Endothelial cell (in vitro differentiated cells): ENCODE measurements around the gene RUNDC3A. TPM values are rescaled to one million over a fixed set of nuclear protein-coding genes. Genes with fewer than 3 reads are reported as not detected.

Source experiments
- DNase-seq: peaks from one replicate; pipeline ENCODE4 v3.0.0; 2021; ENCODE audit warnings: low spot score
- H3K27ac Mint-ChIP-seq: one replicate; pipeline ENCODE4 v1.8.0; 2021; ENCODE audit warnings: mixed read lengths, inconsistent platforms; ENCODE audit not compliant: unreplicated experiment
- H3K27me3 Mint-ChIP-seq: one replicate; pipeline ENCODE4 v1.8.0; 2021; ENCODE audit warnings: mild to moderate bottlenecking, moderate library complexity, mixed read lengths, inconsistent platforms; ENCODE audit not compliant: unreplicated experiment
- H3K36me3 Mint-ChIP-seq: one replicate; pipeline ENCODE4 v1.8.0; 2021; ENCODE audit warnings: mild to moderate bottlenecking, low read depth, mixed read lengths, inconsistent platforms; ENCODE audit not compliant: unreplicated experiment
- H3K4me1 Mint-ChIP-seq: one replicate; pipeline ENCODE4 v1.8.0; 2021; ENCODE audit warnings: mild to moderate bottlenecking, mixed read lengths, inconsistent platforms; ENCODE audit not compliant: unreplicated experiment
- H3K4me3 Mint-ChIP-seq: one replicate; pipeline ENCODE4 v1.8.0; 2021; ENCODE audit warnings: mild to moderate bottlenecking, mixed read lengths, inconsistent platforms; ENCODE audit not compliant: unreplicated experiment
- H3K9me3 Mint-ChIP-seq: one replicate; pipeline ENCODE4 v1.8.0; 2021; ENCODE audit warnings: mixed read lengths, inconsistent platforms; ENCODE audit not compliant: unreplicated experiment
- total RNA-seq: library from RNA; stranded (reverse); fragmentation: NEBNext Ultra II Directional; extraction: Animal tissue kit (Norgen Biotek cat#: 25700); gene quantifications from one replicate; pipeline ENCODE4 v1.2.1, GENCODE V29; 2021; ENCODE audit not compliant: unreplicated experiment
- TF ChIP-seq, protein P1 (sequence below): fragments of 200-600 bp; sonication (generic); IDR thresholded peaks from one replicate; pipeline ENCODE4 v1.5.0; 2021; ENCODE audit warnings: antibody characterized with exemption; ENCODE audit not compliant: unreplicated experiment

Gene RUNDC3A
- total RNA-seq, 1 donor from 2014 or later, result 0.82 TPM

DNA sequence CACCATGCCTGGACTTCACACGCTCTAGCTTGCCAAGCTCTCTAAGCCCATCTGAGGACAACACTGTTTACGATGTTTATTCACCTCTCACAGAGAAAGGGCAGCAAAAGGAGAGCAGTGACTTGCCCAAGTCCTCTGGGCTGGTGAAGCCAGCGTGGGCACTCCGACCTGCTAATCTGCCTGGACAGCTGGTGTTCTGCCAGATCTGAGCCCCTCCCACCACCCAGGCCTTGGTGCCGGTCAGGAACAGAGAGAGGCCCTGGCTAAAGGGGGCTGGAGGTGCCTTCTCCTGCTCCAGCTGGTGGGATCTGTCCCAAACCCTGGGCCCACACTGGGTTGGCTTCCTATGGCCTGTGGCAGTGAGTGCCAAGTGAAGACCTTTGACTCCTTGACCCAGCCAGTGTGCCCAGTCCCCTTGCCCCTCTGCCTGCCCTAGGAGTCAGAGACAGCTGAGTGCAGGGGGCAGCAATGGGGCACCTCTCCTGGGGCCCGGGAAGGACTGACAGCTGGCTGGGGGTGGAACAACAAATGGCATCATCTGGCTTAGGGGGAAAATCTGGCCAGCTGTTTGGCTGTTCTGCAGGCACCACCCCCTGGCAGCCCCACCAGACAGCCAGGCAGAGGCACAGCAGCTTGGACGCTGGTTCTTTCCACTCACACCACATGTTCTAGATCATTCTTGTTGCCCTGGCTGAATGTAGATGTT, 38.7 kb upstream of the RUNDC3A start:
- H3K36me3 Mint-ChIP-seq, result no peaks in the 10 kb centered on the region
- peaks cover 5% of the 10 kb centered on the region for H3K27me3 Mint-ChIP-seq
- no peak overlapping the region for H3K4me3 Mint-ChIP-seq
- no peaks in the 10 kb centered on the region for H3K9me3 Mint-ChIP-seq
- H3K27ac Mint-ChIP-seq, result no peak overlapping the region
- no peak for DNase-seq
- peaks cover 4% of the 10 kb centered on the region for H3K4me1 Mint-ChIP-seq
- TF ChIP-seq, protein P1, sequence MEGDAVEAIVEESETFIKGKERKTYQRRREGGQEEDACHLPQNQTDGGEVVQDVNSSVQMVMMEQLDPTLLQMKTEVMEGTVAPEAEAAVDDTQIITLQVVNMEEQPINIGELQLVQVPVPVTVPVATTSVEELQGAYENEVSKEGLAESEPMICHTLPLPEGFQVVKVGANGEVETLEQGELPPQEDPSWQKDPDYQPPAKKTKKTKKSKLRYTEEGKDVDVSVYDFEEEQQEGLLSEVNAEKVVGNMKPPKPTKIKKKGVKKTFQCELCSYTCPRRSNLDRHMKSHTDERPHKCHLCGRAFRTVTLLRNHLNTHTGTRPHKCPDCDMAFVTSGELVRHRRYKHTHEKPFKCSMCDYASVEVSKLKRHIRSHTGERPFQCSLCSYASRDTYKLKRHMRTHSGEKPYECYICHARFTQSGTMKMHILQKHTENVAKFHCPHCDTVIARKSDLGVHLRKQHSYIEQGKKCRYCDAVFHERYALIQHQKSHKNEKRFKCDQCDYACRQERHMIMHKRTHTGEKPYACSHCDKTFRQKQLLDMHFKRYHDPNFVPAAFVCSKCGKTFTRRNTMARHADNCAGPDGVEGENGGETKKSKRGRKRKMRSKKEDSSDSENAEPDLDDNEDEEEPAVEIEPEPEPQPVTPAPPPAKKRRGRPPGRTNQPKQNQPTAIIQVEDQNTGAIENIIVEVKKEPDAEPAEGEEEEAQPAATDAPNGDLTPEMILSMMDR, result no peak

DNA sequence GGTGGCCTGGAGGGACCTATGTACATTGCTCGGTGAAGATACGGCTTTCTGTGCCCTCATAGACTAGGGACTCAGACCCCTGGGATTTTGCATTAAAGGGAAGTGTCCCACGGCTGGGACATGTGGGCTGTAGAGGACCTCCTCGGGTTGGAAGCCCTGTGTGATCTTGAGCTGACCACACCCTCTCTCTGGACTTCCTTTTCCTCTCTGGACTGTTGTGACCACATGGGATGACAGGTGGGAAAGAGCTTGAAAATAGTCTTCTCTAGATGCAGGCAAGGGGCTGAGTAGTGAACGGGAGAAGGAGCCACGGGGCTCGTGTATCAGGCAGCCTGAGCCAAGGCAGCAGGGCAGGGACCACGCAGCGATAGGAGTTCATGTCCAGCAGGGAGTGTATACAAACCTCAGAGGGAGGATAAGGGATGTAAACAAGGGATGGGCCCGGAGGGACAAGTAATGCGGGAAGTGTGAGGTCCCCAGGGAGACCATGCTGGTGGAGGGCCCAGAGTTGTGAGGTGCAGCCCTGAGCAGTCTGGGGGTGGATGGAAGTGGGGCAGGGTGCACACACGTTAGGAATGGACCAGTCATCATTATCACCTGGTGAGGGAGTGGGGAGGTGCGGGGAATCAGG, 36.0 kb upstream of the RUNDC3A start:
- H3K4me1 Mint-ChIP-seq, result peaks cover 4% of the 10 kb centered on the region
- no peak for DNase-seq
- no peaks in the 10 kb centered on the region for H3K36me3 Mint-ChIP-seq
- H3K9me3 Mint-ChIP-seq, result no peaks in the 10 kb centered on the region
- no peak overlapping the region for H3K27ac Mint-ChIP-seq
- no peak overlapping the region for H3K4me3 Mint-ChIP-seq
- TF ChIP-seq, protein P1, result no peak
- H3K27me3 Mint-ChIP-seq, result peaks cover 5% of the 10 kb centered on the region

DNA sequence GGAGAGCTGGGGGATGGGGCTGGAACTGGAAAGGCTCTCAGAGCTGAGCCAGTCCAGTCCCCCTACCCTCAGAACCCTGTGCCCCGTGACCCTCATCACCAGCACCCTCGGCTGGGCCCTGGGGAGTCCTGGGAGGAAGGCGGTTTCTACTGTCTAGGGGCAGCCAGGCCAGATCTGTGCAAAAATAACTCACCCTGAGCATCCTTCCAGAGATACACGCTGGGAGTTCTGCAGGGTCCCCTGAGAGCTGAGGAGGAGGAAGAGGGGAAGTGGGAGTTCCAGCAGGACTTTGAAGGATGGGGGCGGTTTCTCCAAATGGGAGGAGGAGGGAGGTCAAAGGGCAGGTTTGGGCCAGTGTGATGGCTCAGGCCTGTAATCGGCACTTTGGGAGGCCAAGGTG, 35.4 kb upstream of the RUNDC3A start:
- DNase-seq, result no peak
- Mint-ChIP-seq H3K36me3 (no peaks in the 10 kb centered on the region), H3K9me3 (no peaks in the 10 kb centered on the region), H3K4me1 (peaks cover 4% of the 10 kb centered on the region), H3K27ac (no peak overlapping the region), H3K27me3 (peaks cover 5% of the 10 kb centered on the region), H3K4me3 (no peak overlapping the region)
- TF ChIP-seq, protein P1, result no peak

DNA sequence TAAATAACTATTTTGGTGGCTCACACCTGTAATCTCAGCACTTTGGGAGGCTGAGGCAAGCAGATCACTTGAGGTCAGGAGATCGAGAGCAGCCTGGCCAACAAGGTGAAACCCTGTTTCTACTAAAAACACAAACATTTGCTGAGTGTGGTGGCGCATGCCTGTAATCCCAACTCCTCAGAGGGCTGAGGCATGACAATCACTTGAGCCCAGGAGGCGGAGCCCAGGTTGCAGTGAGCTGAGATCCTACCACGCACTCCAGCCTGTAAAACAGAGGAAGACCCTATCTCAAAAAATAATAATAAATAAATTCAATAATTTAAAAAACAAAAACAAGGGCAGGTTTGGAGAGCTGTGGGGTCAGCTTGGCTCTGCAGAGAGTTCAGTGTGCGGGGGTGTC, 34.8 kb upstream of the RUNDC3A start:
- peaks cover 4% of the 10 kb centered on the region for H3K4me1 Mint-ChIP-seq
- H3K36me3 Mint-ChIP-seq, result no peaks in the 10 kb centered on the region
- no peak for DNase-seq
- H3K4me3 Mint-ChIP-seq, result no peak overlapping the region
- no peaks in the 10 kb centered on the region for H3K9me3 Mint-ChIP-seq
- TF ChIP-seq, protein P1, result no peak
- H3K27me3 Mint-ChIP-seq, result peaks cover 5% of the 10 kb centered on the region
- H3K27ac Mint-ChIP-seq, result no peak overlapping the region

DNA sequence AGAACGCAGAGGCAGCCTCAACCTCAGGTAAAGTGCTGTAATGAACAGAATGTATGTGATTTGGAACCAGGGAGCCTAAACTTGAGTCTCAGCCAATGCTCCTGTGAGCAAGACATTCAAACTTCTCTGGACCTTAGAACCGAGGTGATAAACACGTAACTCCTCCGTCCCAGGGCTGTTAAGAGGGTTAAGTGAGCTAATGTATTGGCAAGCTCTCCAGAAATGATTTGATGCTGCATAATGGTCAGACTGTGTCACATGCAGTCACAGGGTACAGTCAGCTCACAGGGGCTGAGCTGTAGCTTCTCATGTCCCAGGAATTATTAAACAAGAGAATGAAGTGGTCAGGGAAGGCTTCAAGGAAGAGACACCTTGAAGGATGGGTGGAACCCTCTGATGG, 30.4 kb upstream of the RUNDC3A start:
- no peaks in the 10 kb centered on the region for H3K9me3 Mint-ChIP-seq
- DNase-seq, result no peak
- H3K4me1 Mint-ChIP-seq, result peaks cover 11% of the 10 kb centered on the region
- no peak overlapping the region for H3K4me3 Mint-ChIP-seq
- TF ChIP-seq, protein P1, result no peak
- no peaks in the 10 kb centered on the region for H3K36me3 Mint-ChIP-seq
- H3K27ac Mint-ChIP-seq, result no peak overlapping the region
- H3K27me3 Mint-ChIP-seq, result peaks cover 1% of the 10 kb centered on the region
